B cell (primary cell): Measurements from ENCODE around the gene NOP16. TPM values are rescaled to one million over a fixed set of nuclear protein-coding genes. Genes with fewer than 3 reads are reported as not detected.

Source experiments
- ATAC-seq: fragments of 200-7000 bp; cut with Tn5 transposase; one replicate; pipeline ENCODE4 v1.10.0; 2021; ENCODE audit warnings: low read depth, mild to moderate bottlenecking, moderate number of reproducible peaks, moderate library complexity
- CTCF ChIA-PET: fragments of 350-600 bp; sonication (Branson Sonifier 250); formaldehyde crosslinking; loops from one replicate; lab custom pipeline; 2021; ENCODE audit warnings: antibody characterized with exemption, inconsistent platforms; lab: Charles Lee
- POLR2A ChIA-PET: fragments of 350-600 bp; sonication (Branson Sonifier 250); formaldehyde crosslinking; loops from one replicate; lab custom pipeline; 2021; ENCODE audit warnings: antibody characterized with exemption; lab: Charles Lee
- DNase-seq: peaks from one replicate; pipeline ENCODE4 v3.0.0; 2013
- H2AFZ ChIP-seq: 2 replicates; pipeline ENCODE4 v1.6.1; 2012; ENCODE audit warnings: mild to moderate bottlenecking, low read depth, low read length; ENCODE audit not compliant: insufficient read depth, poor library complexity, severe bottlenecking
- H3K27ac ChIP-seq, 2 donors: 1 replicate in 1 of 2; 2 replicates in 1 of 2; pipeline ENCODE4 v1.5.1; 2012 to 2013; ENCODE audit warnings: low read length in 2 of 2, mild to moderate bottlenecking in 2 of 2, moderate library complexity in 1 of 2
- H3K27me3 ChIP-seq, 4 experiments: fragments of 200-600 bp in 1 of 4; sonication (generic) in 1 of 4; replicated peaks in 1 of 4; 1 replicate in 2 of 4; 2 replicates in 2 of 4; pipeline versions ENCODE4 v1.6.1 to v1.7.0; 2013 to 2016; ENCODE audit warnings: low read length in 3 of 4, mild to moderate bottlenecking in 2 of 4, mixed read lengths in 1 of 4, moderate library complexity in 1 of 4; ENCODE audit not compliant: insufficient read depth in 4 of 4, control insufficient read depth in 3 of 4; ENCODE audit errors: control extremely low read depth in 1 of 4
- H3K36me3 ChIP-seq, 2 experiments: replicated peaks in 1 of 2; 1 replicate in 1 of 2; 2 replicates in 1 of 2; pipeline versions ENCODE4 v1.6.1 to v1.7.1; 2013; ENCODE audit warnings: low read length in 1 of 2; ENCODE audit not compliant: insufficient read depth in 2 of 2, control insufficient read depth in 1 of 2; ENCODE audit errors: control extremely low read depth in 1 of 2, extremely low read depth in 1 of 2
- H3K4me1 ChIP-seq, 2 donors: fragments of 200-600 bp in 1 of 2; sonication (generic) in 1 of 2; 1 replicate in 1 of 2; 2 replicates in 1 of 2; pipeline versions ENCODE4 v1.5.1 to v1.6.1; 2013 to 2017; ENCODE audit warnings: low read length in 2 of 2; ENCODE audit not compliant: control insufficient read depth in 2 of 2, insufficient read depth in 2 of 2
- H3K4me2 ChIP-seq: replicated peaks from 2 replicates; pipeline ENCODE3; 2012; ENCODE audit warnings: mild to moderate bottlenecking, low read depth, low read length; ENCODE audit not compliant: poor library complexity, severe bottlenecking
- H3K4me3 ChIP-seq, 5 experiments: fragments of 200-600 bp in 1 of 5; sonication (generic) in 1 of 5; 1 replicate in 3 of 5; 2 replicates in 2 of 5; pipeline versions ENCODE4 v1.5.1 to v1.7.0; 2011 to 2016; ENCODE audit warnings: low read length in 4 of 5, mild to moderate bottlenecking in 4 of 5, low read depth in 2 of 5, control low read depth in 1 of 5, moderate library complexity in 1 of 5; ENCODE audit not compliant: insufficient read depth in 1 of 5; ENCODE audit errors: control extremely low read depth in 1 of 5, extremely low read depth in 1 of 5
- H3K79me2 ChIP-seq: fragments of 200-600 bp; sonication (generic); one replicate; pipeline ENCODE4 v1.6.0; 2016; ENCODE audit warnings: low read length; ENCODE audit not compliant: control insufficient read depth, insufficient read depth
- H3K9ac ChIP-seq: fragments of 200-600 bp; sonication (generic); 2 replicates; pipeline ENCODE4 v1.6.1; 2017; ENCODE audit warnings: mild to moderate bottlenecking, low read length, moderate library complexity
- H3K9me3 ChIP-seq, 3 donors: one replicate each; pipeline versions ENCODE4 v1.6.1 to v1.7.1; 2013; ENCODE audit warnings: low read length in 2 of 3; ENCODE audit not compliant: control insufficient read depth in 2 of 3, insufficient read depth in 1 of 3; ENCODE audit errors: control extremely low read depth in 1 of 3
- H4K20me1 ChIP-seq: 2 replicates; pipeline ENCODE4 v1.6.0; 2012; ENCODE audit warnings: mild to moderate bottlenecking, low read length; ENCODE audit not compliant: insufficient read depth, control insufficient read depth, poor library complexity, severe bottlenecking
- H3K27ac Mint-ChIP-seq: one replicate; pipeline ENCODE4 v1.8.0; 2021; ENCODE audit warnings: mixed read lengths
- H3K27me3 Mint-ChIP-seq: one replicate; pipeline ENCODE4 v1.8.0; 2021; ENCODE audit warnings: mixed read lengths
- H3K4me1 Mint-ChIP-seq: one replicate; pipeline ENCODE4 v1.8.0; 2021; ENCODE audit warnings: mixed read lengths
- H3K4me3 Mint-ChIP-seq: one replicate; pipeline ENCODE4 v1.8.0; 2021; ENCODE audit warnings: mixed read lengths
- H3K9me3 Mint-ChIP-seq: one replicate; pipeline ENCODE4 v1.8.0; 2022; ENCODE audit warnings: mixed read lengths; ENCODE audit not compliant: insufficient read depth
- EZH2 ChIP-seq: IDR thresholded peaks from 2 replicates; pipeline ENCODE4 v1.6.1; 2012; ENCODE audit warnings: borderline replicate concordance, low read depth, mild to moderate bottlenecking, moderate library complexity, low read length; ENCODE audit not compliant: insufficient read depth, poor library complexity, severe bottlenecking
- WGBS: methylation state at CpG from one replicate; pipeline ENCODE4 v1.1.5; 2013; ENCODE audit warnings: missing lambda C conversion rate; ENCODE audit not compliant: insufficient coverage; 5-methylcytosine and 5-hydroxymethylcytosine counted together
- intact Hi-C: fragments of 100-400 bp; cut with micrococcal nuclease; formaldehyde crosslinking; loops from one replicate; pipeline ENCODE4 v1.10.0; 2022
- polyA plus RNA-seq: library from polyadenylated mRNA; depleted of rRNA; stranded (reverse); fragments of >200 nt; gene quantifications from 2 replicates; pipeline ENCODE4 v1.2.3, GENCODE V29; 2012
- total RNA-seq, 2 donors: library from RNA; stranded (reverse); fragments of 120-200 nt in 1 of 2; gene quantifications; 1 replicate in 1 of 2; 2 replicates in 1 of 2; pipeline versions ENCODE4 v1.2.3 to v1.2.4, GENCODE V29; 2013 to 2022
- TF ChIP-seq, protein P1 (sequence below): fragments of 200-600 bp; IDR thresholded peaks from one replicate; pipeline ENCODE4 v1.8.0; 2022; ENCODE audit warnings: antibody characterized with exemption, mild to moderate bottlenecking

Gene NOP16
- total and polyA plus RNA-seq, 2 donors (not counting 1 experiment from before 2014, with no cell fraction given) = 25.0 to 27.8 TPM

DNA sequence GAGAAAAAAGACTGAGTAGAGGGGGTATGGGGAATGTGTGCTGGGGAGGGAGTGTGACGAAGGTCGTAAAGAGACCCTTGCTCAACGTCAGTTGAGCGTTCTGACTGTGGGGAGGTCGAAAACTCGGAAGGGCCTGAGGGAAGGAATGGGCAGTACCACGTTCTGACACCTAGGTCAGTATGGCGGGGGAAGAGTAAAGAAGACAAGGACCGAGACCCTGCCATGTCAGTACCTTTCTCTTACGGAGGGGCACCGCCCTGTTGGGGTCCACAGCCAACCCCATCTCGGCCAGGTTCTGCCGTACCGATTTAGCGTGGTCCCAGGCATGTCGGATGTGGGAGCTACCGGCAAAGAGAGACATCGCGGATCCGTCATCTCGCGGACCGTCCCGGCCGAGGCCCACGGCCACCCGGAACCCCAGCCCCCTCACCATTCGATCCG lies 375 bp downstream of the NOP16 start:
- H3K79me2 ChIP-seq = peaks cover 45% of the 10 kb centered on the region
- peak overlapping the region; percentile 90 to 93 for H3K27ac ChIP-seq
- no peaks in the 10 kb centered on the region for H3K9me3 ChIP-seq
- Mint-ChIP-seq H3K9me3 (no peaks in the 10 kb centered on the region), H3K4me3 (peak overlapping the region; percentile 100), H3K27me3 (no peaks in the 10 kb centered on the region), H3K27ac (peak overlapping the region; percentile 100), H3K4me1 (peaks cover 26% of the 10 kb centered on the region)
- intact Hi-C loops = loop anchor here (1.0 to 10.0 kb wide), 6 partner anchors 15 to 619 kb away; partner anchors contain the start of genes CLTB, FAF2, SIMC1 and UIMC1
- CTCF ChIA-PET = interaction anchor here (1.5 kb wide), 1 partner anchor 156 kb away, joined by 4 read pairs; no protein-coding TSS in a partner anchor
- peaks cover 2 to 42% of the 10 kb centered on the region in 2 experiments for H3K36me3 ChIP-seq
- WGBS = under 1% methylated on average over 29 of the region's 29 CpGs
- H3K9ac ChIP-seq = peak overlapping the region; percentile 96
- no peak for DNase-seq
- H2AFZ ChIP-seq = peak overlapping the region; percentile 96
- ATAC-seq = no peak
- H3K4me1 ChIP-seq = peaks cover 19 to 29% of the 10 kb centered on the region in 2 donors
- no peak for TF ChIP-seq EZH2
- TF ChIP-seq, protein P1, sequence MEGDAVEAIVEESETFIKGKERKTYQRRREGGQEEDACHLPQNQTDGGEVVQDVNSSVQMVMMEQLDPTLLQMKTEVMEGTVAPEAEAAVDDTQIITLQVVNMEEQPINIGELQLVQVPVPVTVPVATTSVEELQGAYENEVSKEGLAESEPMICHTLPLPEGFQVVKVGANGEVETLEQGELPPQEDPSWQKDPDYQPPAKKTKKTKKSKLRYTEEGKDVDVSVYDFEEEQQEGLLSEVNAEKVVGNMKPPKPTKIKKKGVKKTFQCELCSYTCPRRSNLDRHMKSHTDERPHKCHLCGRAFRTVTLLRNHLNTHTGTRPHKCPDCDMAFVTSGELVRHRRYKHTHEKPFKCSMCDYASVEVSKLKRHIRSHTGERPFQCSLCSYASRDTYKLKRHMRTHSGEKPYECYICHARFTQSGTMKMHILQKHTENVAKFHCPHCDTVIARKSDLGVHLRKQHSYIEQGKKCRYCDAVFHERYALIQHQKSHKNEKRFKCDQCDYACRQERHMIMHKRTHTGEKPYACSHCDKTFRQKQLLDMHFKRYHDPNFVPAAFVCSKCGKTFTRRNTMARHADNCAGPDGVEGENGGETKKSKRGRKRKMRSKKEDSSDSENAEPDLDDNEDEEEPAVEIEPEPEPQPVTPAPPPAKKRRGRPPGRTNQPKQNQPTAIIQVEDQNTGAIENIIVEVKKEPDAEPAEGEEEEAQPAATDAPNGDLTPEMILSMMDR = no peak
- H3K27me3 ChIP-seq = no peaks in the 10 kb centered on the region
- H4K20me1 ChIP-seq = peaks cover 9% of the 10 kb centered on the region
- peak overlapping the region; percentile 69 to 98 (median 93) for H3K4me3 ChIP-seq
- H3K4me2 ChIP-seq = peak overlapping the region; percentile 89
- POLR2A ChIA-PET = interaction anchor here (0.6 to 2.2 kb wide), 5 partner anchors 21 to 149 kb away, joined by 3 to 16 read pairs (median 7); partner anchors contain the start of genes CLTB, FAF2, KIAA1191 and RNF44

DNA sequence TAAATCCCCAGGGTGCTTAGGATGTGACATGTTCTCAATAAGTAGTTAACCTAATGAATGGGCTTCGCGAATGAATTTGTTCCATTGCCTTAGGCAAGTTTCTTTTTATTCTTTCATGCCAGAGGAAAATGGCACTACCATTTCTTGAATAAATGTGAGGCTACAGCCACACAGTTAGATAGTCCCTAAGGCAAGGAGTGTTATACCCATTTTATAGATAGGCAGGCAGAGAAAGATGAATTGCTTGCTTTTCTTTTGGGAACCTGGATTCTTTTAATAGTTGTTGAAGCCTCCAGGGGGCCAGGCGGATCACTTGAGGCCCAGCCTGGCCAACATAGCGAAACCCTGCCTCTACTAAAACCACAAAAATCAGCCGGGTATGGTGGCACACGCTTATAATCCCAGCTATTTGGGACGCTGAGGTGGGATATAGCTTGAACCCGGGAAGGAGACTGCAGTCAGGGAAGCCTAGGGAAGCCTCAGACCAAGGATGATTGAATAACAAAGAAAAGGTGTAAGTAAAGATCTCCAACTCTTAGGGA lies 943 bp downstream of the NOP16 start:
- H4K20me1 ChIP-seq = peaks cover 9% of the 10 kb centered on the region
- peaks cover 40% of the 10 kb centered on the region for H3K79me2 ChIP-seq
- peaks cover 3 to 47% of the 10 kb centered on the region in 2 experiments for H3K36me3 ChIP-seq
- Mint-ChIP-seq H3K27me3 (no peaks in the 10 kb centered on the region), H3K4me3 (peak overlapping the region; percentile 100), H3K27ac (peak overlapping the region; percentile 100), H3K4me1 (peaks cover 26% of the 10 kb centered on the region), H3K9me3 (no peaks in the 10 kb centered on the region)
- H3K9me3 ChIP-seq = no peaks in the 10 kb centered on the region
- H3K4me3 ChIP-seq = peak overlapping the region; percentile 69 to 98 (median 93)
- H3K27ac ChIP-seq = no peak overlapping the region
- WGBS = 56% methylated on average over 3 of the region's 8 CpGs
- peaks cover 19 to 29% of the 10 kb centered on the region in 2 donors for H3K4me1 ChIP-seq
- no peak for ATAC-seq
- H3K4me2 ChIP-seq = peak overlapping the region; percentile 89
- intact Hi-C loops = loop anchor here (5.0 to 10.0 kb wide), 2 partner anchors 153 to 620 kb away; partner anchors contain the start of genes SIMC1 and UIMC1
- TF ChIP-seq EZH2 = no peak
- TF ChIP-seq, protein P1 = no peak
- CTCF ChIA-PET = no interaction called here
- no peaks in the 10 kb centered on the region for H3K27me3 ChIP-seq
- no peak for DNase-seq
- POLR2A ChIA-PET = interaction anchor here (0.9 kb wide), 1 partner anchor 61 kb away, joined by 3 read pairs; the partner anchor contains the start of gene FAF2
- H2AFZ ChIP-seq = peak overlapping the region; percentile 96
- H3K9ac ChIP-seq = peak overlapping the region; percentile 96
